Stimulated activated CD4-positive, alpha-beta T cell treated with anti-CD3 and anti-CD28 coated beads, Interleukin-12 subunit alpha, Interleukin-12 subunit beta, amount 100 ng/mL, for 48 hours (primary cell): ENCODE data around the gene DNAH17.

Experiments used
- DNase-seq, 3 donors: peaks; one replicate each; pipeline ENCODE4 v3.0.0-alpha.2; 2020; ENCODE audit warnings: low read depth in 2 of 3, low spot score in 1 of 3

The DNAH17 gene

DNA sequence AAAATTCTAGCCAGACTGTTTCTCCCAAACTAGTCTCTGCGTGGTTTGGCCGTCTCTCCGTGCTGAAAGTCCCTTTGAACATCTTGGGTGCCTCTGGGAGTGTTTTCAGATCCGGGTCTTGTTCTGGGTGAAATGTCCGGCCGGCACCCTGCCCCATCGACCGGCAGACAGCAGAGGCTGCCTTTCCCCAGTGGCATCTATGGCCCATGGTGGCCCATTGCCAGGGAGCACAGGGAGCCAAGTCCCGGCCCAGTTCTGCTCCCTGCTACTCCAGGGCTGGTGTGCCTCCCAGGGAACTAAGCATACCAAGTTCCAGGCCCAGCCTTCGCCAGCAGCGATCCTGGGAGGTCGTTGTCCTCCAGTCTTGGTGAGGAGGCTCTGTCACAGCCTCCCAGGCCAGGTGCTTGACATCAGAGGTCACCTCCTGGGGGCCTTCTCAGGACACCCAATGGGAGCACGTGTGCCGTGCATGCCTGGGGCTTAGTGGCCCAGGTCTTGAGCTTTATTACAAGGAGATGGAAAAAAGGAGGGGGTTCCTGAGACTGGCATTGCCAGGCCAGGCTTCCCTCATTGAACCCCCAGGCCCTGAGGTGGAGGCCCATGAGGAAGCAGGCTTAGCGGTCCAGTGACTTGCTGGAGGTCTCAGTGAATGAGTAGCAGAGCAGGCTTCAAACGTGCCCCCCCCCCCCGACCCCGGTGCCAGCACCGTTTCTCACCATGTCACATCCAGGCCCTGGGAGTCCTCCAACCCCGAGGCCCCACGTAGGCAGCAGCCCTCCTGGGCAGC lies 144.8 kb downstream of the DNAH17 start:
- DNase-seq, result no peak

DNA sequence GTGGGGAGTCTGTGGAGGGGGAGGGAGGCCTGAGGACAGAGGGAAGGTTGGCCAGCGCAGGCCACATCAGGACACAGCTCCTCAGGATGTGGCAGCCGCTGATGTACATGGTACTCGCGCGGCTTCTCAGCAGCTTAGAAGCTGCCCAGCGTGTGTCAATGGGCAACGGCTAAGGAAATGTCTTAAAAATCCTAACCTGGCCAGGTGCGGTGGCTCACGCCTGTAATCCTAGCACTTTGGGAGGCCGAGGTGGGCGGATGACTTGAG lies 145.6 kb downstream of the DNAH17 start:
- no peak for DNase-seq

DNA sequence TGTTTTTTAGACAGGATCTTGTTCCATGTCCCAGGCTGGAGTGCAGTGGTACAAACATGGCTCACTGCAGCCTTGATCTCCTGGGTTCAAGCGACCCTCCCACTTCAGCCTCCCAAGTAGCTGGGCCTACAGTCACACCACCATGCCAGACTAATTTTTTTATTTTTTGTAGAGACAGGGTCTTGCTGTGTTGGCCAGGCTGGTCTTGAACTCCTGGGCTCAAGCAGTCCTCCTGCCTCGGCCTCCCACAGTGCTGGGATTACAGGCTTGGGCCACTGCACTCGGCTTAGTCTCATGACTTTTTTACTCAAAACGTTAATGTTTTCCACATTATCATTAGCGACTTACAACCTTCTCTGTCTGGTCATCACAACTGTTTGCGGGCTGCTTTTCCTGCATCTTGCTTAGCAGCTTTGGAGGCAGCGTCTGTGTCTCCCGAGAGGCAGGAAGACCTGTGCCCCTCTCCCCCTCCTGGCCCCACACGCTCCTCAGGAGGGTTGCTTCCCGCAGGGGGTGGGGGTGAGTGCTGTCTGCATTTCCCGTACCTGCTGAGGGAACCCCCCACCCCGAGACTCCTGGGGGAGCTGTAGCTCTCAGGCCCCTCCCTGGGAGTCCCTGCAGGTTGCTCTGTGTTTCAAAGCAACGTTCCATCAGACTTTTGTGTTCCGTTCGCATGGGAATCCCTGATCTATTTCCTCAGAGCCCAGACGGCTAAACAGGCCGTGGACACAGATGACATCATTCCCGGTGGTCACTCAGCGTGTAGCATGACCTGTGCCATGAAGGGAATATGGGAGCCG lies 146.1 kb downstream of the DNAH17 start:
- DNase-seq, result no peak

DNA sequence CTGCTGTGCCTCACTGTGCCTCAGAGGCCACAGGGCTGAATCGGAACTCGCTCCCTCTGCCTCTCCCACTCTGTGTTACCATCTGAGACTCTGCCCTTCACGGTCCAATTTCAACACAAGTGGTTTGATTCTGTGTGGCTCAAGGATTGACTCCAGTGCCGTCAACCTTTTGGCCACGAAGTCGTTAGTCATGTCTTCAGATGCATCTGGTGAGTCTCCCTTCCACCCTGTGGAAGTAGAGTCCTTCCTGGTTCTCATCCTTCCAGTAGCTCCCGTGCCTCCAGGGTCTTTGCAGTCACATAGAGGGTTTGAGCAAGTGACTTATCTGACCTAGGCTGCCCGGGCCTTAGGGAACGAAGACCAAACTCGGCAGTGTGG lies 147.6 kb downstream of the DNAH17 start:
- no peak for DNase-seq

DNA sequence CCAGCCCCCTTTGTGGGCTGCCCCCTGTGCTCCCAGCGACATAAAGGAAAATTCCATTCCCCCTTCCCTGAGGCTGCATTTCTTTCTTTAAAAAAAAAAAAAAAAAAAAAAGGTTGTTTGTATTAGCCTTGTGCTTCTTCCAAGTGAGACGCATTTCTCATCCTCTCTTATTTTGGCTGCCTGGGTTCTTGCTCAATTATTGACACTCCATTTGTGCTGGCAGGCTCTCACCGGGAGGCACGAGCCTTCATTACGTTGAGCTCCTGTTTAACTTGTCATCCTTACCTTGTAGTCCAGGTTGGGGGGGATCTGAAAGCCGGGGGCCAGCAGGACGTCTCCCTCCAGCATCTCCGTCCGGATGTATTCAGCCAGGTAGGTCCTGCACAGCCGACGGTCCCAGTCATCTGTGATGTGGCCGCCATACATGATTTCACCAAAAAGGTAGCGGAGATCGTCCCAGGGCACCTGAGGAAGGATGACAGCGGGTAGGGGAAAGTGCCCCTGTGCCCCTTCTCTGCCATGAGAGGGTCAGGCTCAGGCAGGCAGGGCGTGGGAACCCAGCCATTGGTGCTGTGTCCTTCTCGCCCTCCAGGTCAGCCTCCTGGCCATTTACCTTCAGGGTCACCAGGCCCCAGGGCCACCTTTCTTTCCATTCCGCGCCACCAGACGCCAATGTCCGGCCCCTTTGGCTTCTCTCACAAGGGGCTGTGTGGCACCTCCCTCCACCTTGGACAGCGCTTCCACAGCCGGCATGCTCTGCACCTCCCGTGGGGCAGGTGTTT lies 148.2 kb downstream of the DNAH17 start:
- no peak for DNase-seq

DNA sequence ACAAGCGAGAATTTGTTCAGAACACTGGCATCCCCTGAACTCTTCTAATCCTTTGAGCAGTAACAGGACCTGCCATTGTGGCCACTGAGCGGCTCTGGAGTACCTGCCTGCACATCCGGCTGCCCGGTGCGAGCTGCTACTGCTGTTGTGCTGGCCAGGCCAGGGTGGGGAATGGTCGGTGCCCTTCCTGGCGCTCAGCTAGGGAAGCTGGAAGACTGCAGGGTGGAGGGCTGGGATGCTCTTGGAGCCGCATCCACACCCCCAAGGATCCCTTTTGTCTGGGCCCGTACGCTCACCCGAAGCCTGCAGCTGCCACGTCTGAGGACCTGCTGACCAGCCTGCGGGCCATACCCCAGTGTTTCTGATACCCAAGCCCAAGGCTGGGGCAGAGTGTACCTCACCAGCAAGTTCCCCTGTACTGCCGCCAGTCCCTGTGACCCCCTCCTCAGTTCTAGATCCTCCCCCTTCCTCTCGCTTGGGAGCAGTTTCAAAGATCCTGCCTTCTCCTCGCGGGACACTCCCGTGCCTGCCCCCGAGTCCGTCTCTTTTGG lies 149.1 kb downstream of the DNAH17 start:
- DNase-seq, result no peak

DNA sequence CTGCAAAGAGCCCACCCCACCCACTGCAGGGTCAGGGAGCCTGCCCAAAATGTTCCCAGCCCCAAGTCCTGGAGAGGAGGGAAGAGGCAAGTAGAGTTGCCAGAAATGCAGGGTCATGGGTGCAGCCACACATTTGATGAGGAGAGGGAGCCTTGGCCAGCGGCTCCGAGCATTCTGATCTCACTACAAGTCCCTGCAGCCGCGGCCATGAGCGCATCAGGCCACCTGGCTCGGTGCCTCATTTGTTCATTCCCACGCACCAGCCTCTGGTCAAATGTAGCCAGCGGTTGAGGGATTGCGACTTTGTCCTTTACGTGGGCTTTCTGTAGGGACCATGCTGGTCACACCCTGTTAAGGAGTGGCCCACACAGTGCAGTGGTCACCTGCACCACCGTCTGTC lies 150.1 kb downstream of the DNAH17 start:
- DNase-seq, result no peak

DNA sequence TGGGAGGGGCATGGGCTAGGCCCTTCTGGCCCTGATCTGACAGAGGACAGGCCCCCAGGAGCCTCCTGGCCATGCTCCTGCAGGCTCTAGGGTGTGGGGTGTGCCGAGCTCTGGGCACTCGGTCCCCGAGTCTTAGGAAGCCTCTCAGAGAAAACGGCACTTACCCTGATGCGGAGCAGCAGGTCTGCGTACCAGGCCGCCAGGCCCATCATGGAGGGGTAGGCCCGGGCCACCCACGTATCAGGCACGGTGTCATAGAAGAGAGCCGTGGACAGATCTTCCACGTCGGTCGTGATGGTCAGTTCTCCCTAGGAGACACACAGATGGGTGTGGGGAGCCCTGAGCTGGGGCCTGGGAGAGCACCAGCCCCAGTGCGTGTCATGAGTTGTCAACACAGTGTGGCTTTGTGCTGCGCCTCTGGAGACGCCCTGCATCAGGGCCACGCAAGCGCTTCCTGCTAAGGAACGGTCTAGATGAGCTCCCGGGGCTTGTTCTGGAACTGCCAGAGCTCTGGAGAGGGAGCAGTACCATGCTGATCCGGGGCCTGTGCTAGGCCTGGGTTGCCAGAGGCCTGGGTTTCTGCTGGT lies 150.8 kb downstream of the DNAH17 start:
- no peak for DNase-seq

DNA sequence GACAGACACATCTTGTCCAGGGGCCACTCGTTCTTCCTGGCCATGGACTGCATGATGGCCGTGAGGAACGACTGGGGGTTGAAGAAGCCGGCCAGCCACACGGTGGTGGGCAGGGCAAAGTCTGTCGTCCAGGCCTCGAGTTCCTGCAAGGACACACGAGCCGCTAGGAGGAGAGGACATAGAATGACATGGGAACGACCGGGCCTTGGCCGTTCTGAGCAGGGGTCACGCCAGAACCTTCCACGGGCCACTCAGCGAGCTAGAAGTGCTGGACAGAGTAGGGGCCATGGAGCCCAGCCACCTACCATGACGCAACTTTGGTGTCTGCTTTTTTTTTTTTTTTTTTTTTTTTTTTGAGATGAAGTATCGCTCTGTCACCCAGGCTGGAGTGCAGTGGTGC lies 151.8 kb downstream of the DNAH17 start:
- DNase-seq, result no peak

DNA sequence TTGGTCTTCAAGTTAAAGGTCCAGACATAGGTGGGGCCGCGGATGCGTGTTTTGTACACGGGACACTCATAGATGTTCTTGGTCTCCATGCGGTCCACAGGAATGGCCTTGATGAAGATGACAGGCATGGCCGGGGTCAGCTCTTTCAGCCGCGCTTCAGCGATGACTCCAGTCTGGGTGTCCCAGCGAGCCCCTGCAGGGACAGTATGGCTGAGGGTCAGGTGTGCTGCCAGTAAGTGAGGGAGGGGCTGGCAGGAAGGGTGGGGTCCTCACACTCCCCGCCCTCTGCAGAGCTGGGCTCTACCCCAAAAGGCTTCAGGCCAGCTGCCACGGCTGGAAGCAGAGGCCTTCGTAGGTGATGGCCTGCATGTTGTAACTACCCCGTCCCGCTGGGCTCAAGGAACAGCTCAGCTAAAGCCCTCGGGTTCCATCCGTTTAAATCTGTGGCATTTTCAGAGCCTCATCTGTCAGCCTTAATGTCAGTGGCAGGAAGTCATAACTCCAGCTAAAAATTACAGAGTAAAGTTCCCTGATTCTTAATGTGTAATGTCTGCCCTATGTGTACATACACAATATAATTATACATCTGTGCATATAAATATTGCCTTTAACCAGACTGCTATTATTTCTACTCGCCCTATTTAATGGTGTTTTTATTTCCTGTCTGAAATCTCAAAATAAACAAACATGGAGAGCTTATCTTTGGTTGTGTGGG lies 153.1 kb downstream of the DNAH17 start:
- no peak for DNase-seq

DNA sequence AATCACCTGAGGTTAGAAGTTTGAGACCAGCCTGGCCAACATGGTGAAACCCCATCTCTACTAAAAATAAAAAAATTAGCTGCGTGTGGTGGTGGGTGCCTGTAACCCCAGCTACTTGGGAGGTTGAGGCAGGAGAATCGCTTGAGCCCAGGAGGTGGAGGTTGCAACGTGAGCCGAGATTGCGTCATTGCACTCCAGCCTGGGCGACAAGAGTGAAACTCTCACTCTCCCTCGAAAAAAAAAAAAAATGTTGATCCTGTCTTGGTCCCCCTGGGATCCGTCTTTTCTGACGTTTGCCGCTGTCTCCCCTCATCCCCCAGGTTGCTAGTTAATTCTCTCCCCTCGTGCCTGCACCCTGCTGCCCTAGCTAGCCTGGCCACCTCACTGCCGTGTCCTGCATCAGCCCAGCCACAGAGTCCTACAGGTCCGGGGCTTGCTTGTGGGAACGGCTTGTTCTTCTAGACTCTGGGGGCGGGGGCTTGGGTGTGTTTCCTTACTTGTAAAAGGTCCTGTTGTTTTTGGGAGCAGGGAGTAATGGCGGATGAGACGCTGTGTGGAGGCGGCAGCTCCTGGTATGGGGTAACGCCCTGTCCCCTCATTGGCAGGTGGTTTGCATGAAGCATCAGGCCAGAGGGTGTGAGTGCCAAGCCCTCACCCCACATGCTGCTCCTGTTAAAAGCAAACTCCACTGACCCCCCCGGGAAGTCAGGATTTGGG lies 154.2 kb downstream of the DNAH17 start:
- no peak for DNase-seq

DNA sequence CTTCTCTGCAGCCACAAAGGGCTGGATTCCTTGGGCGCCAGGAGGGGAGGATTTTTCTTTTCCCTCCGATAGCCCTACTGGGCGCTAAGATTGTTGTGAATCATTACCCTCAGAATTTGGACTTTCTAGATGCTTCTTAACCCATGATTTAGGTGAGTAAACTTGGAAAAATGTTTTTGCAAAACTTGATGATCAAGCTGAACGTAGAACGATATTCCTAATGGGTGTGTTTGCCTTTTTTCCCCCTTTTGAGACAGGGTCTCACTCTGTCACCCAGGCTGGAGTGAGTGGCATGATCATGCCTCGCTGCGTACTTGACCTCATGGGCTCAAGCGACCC lies 155.0 kb downstream of the DNAH17 start:
- DNase-seq, result no peak

DNA sequence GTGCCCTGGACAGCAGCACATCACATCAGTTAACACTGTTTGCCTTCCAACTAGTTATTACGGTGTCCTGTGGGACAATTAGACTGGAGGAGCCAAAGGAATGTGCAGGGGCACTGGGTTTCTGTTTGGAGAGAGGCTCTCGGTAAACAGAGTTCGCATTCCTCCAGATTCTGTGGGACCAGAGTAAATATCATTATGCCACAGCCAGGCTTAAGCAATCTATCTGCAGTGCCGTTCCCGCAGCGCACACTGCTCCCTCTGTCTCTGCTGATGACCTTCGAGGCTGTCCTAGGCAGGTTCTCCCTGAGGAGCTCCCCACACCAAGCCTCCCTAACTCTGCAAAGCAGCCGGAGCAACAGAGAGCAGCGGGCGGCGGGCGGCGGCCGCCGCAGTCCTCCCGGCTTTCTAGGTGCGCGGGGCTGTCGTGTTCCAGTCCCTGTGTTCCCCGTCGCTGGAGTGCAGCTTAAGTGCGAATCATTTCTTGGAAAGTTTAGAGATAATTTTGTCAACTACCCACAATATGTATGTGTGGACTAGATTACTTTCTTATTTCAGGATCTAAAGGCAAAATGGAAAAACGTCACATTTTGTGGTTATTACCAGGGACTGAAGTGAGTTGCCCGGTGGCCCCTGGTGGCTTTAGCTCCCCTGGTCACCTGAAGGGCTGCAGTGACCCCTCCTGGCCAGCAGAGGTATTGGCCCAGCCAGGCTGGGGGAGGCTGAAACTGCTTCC lies 155.5 kb downstream of the DNAH17 start:
- peak; percentile 61 to 74 (median 68) for DNase-seq

DNA sequence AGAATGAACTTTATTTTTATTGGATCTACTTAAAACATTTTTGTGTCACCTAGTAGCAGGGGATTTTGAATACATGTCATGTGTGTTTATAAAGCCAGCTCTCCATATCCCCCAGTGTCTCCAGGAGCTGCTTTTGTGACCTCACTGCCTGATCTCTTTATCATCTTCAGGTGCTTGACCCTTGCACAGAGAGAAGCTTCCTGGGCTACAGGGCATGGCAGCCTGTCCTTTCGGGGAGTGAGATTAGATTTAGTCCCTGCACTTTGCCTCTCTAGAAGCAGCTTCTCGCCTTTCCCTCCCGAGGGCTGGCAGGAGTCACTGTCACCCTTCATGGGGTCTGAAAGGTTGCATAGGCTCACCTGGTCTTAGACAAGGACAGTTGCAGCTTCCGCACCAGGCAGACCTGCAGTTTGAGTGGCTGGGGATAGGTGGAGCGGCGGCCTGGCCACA lies 156.1 kb downstream of the DNAH17 start:
- DNase-seq, result no peak

DNA sequence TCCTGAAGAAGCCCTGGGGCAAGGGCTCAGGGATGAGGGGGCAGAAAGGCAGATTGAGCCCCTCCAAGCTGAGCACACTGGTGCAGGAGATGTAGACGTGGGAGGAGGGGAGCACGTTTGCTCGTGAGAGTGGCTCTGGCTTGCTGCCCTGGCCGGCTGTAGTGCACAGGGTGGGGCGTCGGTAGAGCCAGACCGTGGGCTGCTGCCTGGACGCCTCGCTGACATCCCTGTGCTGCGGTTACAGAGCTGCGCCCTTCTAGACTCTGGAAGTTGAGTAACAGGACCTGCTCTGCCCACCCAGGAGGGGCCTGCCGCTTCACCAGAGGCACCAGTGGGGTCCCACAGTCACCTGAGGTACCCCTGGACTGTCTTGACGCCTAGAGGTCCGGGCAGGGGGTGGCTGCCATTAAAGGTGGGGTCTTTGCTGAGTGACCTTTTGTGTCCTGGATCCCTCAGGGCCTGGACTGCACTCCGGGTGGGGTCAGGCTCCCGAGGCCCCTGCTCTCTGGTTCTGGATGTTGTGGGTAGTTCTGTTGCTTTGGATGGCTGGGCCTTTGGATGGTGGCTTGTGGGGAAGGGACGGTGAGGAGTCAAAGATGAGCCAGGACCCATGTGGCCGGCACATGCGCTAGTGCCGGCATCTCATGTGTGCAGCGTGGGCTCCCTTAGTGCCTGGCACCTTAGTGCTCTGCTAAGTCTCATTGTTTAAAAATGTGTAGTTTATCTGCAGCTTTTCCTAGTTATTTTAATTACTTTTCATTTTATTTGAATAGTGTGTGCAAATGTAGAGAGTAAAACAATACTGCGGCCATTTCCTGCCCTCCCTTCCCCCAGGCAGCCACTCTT lies 157.0 kb downstream of the DNAH17 start:
- DNase-seq, result no peak

DNA sequence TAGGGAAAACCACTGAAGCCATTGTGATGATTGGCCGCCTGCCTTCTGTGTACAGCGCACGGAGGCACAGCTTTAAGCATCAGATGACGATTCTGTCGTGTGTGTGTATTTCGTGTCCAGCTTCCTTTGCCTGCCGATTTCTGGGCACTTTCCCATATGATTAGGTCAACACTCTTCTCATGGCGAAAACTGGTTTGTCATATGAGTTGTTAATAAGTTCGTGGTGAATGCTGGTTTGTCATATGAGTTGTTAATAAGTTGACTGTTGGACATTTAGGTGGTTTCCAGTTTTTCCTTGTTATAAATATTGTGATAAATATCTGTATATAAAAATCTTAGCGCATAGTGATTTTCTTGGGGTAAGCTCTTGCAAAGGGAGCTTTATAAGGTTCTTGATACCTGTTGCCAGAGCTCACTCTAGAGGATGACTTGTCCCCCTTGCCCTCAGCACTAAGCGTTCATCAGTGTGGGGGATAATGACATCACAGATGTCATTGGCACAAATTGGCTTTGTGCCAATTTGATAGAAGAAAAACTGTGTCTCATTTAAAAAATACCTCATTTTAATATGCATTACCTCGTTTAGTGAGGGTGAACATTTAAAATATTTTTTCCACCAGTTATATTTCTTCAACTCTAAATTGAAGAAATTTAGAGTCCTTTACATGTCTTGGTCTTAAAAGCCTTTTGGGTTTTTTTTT lies 158.7 kb downstream of the DNAH17 start:
- DNase-seq, result no peak

DNA sequence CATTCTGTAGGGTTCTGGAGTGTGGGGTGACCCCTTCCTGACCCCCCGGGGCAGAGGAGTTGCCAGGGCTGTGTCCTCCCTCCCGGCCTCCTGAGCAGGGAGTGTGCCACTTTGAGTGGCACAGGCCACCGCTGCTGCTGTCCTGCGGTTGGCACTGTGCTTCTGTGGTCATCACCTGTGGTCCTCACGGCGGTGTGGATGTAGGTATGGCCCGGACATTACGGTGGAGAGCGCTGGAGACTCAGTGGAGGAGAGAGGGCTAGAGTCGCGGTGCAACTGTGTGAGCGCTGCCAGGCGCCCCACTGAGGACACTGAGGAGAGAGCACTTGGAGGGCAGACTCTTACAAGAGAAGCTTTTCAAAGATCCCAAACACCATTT lies 159.7 kb downstream of the DNAH17 start:
- no peak for DNase-seq
